A204.1 (cell line): ENCODE results near the gene AFM.

ENCODE experiments used
- FAIRE-seq: peaks from 2 replicates; lab custom pipeline; 2012; peaks lifted over from hg19 to GRCh38; lab: Jason Lieb, UNC

The AFM gene

GRCh38 chr4:73481358-73481757 is at the start of gene AFM:
Gene AFM, plus strand, starts transcription at chr4:73481745. Its CDS starts 31 bp downstream, at chr4:73481776.
- peak; percentile 16 for FAIRE-seq

GRCh38 chr4:73431813-73432168 is 49.8 kb upstream of the AFM start:
- FAIRE-seq, result no peak

GRCh38 chr4:73432169-73433000 is 49.2 kb upstream of the AFM start:
- no peak for FAIRE-seq

- no peak for FAIRE-seq
Observed at GRCh38 chr4:73433140-73433539, 48.4 kb upstream of the AFM start.

- FAIRE-seq, result peak; percentile 64
Observed at GRCh38 chr4:73434311-73434710, 47.2 kb upstream of the AFM start.

GRCh38 chr4:73435984-73436383 is 45.6 kb upstream of the AFM start, which contains the start of gene AFP:
Gene AFP, plus strand, starts transcription at chr4:73436221. Its CDS starts 42 bp downstream, at chr4:73436263.
- no peak for FAIRE-seq

GRCh38 chr4:73436674-73437557 is 44.6 kb upstream of the AFM start:
- no peak for FAIRE-seq

GRCh38 chr4:73437558-73437956 is 44.0 kb upstream of the AFM start:
- FAIRE-seq, result no peak

GRCh38 chr4:73438048-73438447 is 43.5 kb upstream of the AFM start:
- no peak for FAIRE-seq

- FAIRE-seq, result no peak
Observed at GRCh38 chr4:73438582-73439215, 42.8 kb upstream of the AFM start.

- FAIRE-seq, result no peak
Observed at GRCh38 chr4:73439445-73439844, 42.1 kb upstream of the AFM start.

GRCh38 chr4:73439991-73440390 is 41.6 kb upstream of the AFM start:
- no peak for FAIRE-seq

- no peak for FAIRE-seq
Observed at GRCh38 chr4:73440653-73441052, 40.9 kb upstream of the AFM start.

- no peak for FAIRE-seq
Observed at GRCh38 chr4:73442275-73442674, 39.3 kb upstream of the AFM start.

GRCh38 chr4:73443224-73443623 is 38.3 kb upstream of the AFM start:
- FAIRE-seq, result no peak

- no peak for FAIRE-seq
Observed at GRCh38 chr4:73445383-73446335, 35.9 kb upstream of the AFM start.

GRCh38 chr4:73446336-73446938 is 35.1 kb upstream of the AFM start:
- FAIRE-seq, result peak; percentile 82

- FAIRE-seq, result no peak
Observed at GRCh38 chr4:73447671-73448070, 33.9 kb upstream of the AFM start.

- FAIRE-seq, result no peak
Observed at GRCh38 chr4:73448448-73449203, 32.9 kb upstream of the AFM start.

GRCh38 chr4:73450398-73451004 is 31.0 kb upstream of the AFM start:
- FAIRE-seq, result no peak
